ENCODE data around the gene MAN1A1. TPM values are rescaled to one million over a fixed set of nuclear protein-coding genes. Genes with fewer than 3 reads are reported as not detected.

MAN1A1 gene
- total and polyA plus RNA-seq, 2 of the 4 experiments (the other 2 are of a cell fraction), result 5.9 to 6.4 TPM

- Histone ChIP-seq H3K79me1 (ENCODE audit: low read depth in 1 of 2, low read length in 2 of 2) (no peaks in the 10 kb centered on the region), H3K9me3 (ENCODE audit: control insufficient read depth, insufficient read depth, low read length) (no peaks in the 10 kb centered on the region), H3K4me3 (ENCODE audit: insufficient read depth, low read depth, low read length) (no peak overlapping the region), H4K8ac (ENCODE audit: low read depth in 2 of 2, low read length in 2 of 2) (no peak overlapping the region), H2BK5ac (ENCODE audit: low read depth, low read length, poor library complexity, severe bottlenecking) (no peak overlapping the region), H2BK15ac (ENCODE audit: low read depth, low read length) (no peak overlapping the region), H3K14ac (replicated peaks; ENCODE audit: low read depth, low read length) (no peak overlapping the region), H3K4me1 (ENCODE audit: control insufficient read depth, insufficient read depth, low read length) (no peaks in the 10 kb centered on the region), H3K4me2 (ENCODE audit: low read depth, low read length) (no peak overlapping the region), H2BK120ac (ENCODE audit: low read depth, low read length) (no peak overlapping the region), H3K56ac (ENCODE audit: extremely low read depth, insufficient read depth, low read length) (no peak overlapping the region), H3K4ac (ENCODE audit: low read depth, low read length) (no peak overlapping the region), H3K23ac (ENCODE audit: low read depth, low read length) (no peak overlapping the region), H3K9me1 (ENCODE audit: insufficient read depth, low read length) (peaks cover 2% of the 10 kb centered on the region; the same call in 1 of the 2 replicates), H3K27me3 (ENCODE audit: control insufficient read depth, insufficient read depth, low read length) (no peaks in the 10 kb centered on the region), H3K18ac (ENCODE audit: low read depth, low read length) (no peak overlapping the region), H2AK5ac (ENCODE audit: low read depth, low read length) (no peak overlapping the region), H4K20me1 (ENCODE audit: insufficient read depth, low read length) (no peaks in the 10 kb centered on the region), H2AFZ (replicated peaks; ENCODE audit: low read length, poor library complexity) (no peak overlapping the region), H4K5ac (ENCODE audit: low read depth, low read length) (no peak overlapping the region), H2BK20ac (ENCODE audit: low read depth, low read length) (no peak overlapping the region), H3K27ac (ENCODE audit: insufficient read depth, low read length) (no peak overlapping the region), H3K9ac (ENCODE audit: low read depth, low read length) (no peak overlapping the region), H3K36me3 (ENCODE audit: control insufficient read depth, insufficient read depth, low read length) (no peaks in the 10 kb centered on the region), H4K91ac (ENCODE audit: insufficient read depth, low read depth, low read length) (no peak overlapping the region), H2AK9ac (replicated peaks; ENCODE audit: low read depth, low read length, poor library complexity) (no peak overlapping the region)
- DNase-seq (peak; percentile 41), ATAC-seq (ENCODE audit: low read depth) (no peak; the same call in 1 of the 2 replicates)
- no CpG with 5 or more reads among the region's 8 CpGs for WGBS, 2 experiments (ENCODE audit: extremely low coverage in 2 of 2, insufficient read length in 1 of 2)
- POLR2A ChIA-PET (ENCODE audit: unreplicated experiment), result no interaction called here
- CTCF ChIA-PET, result no interaction called here
- dilution Hi-C loops (cut with HindIII; ENCODE audit: low sequenced_read_pairs, unreplicated experiment) (no loop called here), intact Hi-C loops (cut with micrococcal nuclease) (no loop called here), in situ Hi-C loops (cut with MboI; ENCODE audit: low sequenced_read_pairs) (no loop called here)
- no peak for TF ChIP-seq FOS (IDR thresholded peaks at IDR 0.05; ENCODE audit: low read depth, low read length)
- no peak for TF ChIP-seq MAZ (IDR thresholded peaks at IDR 0.05; ENCODE audit: borderline replicate concordance, low read depth, low read length)
- no peak for TF ChIP-seq RFX5 (IDR thresholded peaks at IDR 0.05; ENCODE audit: low read depth, low read length)
- TF ChIP-seq RAD21 (IDR thresholded peaks at IDR 0.05; ENCODE audit: low read length), result no peak
- TF ChIP-seq USF2 (IDR thresholded peaks at IDR 0.05; ENCODE audit: low read depth, low read length), result no peak
- TF ChIP-seq ELK1 (IDR thresholded peaks at IDR 0.05; ENCODE audit: borderline replicate concordance, low read depth, low read length), result no peak
- TF ChIP-seq CEBPB (IDR thresholded peaks at IDR 0.05; ENCODE audit: low read depth, low read length), result no peak
- TF ChIP-seq NFE2L2 (IDR thresholded peaks at IDR 0.05; ENCODE audit: low read depth, low read length), result no peak
- TF ChIP-seq BHLHE40 (IDR thresholded peaks at IDR 0.05; ENCODE audit: low read depth, low read length), result no peak
- TF ChIP-seq MXI1 (IDR thresholded peaks at IDR 0.05; ENCODE audit: borderline replicate concordance, low read depth, low read length), result no peak
- no peak for TF ChIP-seq SMC3 (IDR thresholded peaks at IDR 0.05; ENCODE audit: low read depth, low read length)
- no peak for TF ChIP-seq CTCF (conservative IDR thresholded peaks at IDR 0.05; ENCODE audit: low read depth, low read length)
- TF ChIP-seq POLR2A (IDR thresholded peaks at IDR 0.05; ENCODE audit: low read depth, low read length), result no peak
- no peak for TF ChIP-seq RCOR1 (IDR thresholded peaks at IDR 0.05; ENCODE audit: insufficient replicate concordance, low read length)
- BruUV-seq (replicated peaks), result no TSS peak
These were observed 179.0 kb downstream of the MAN1A1 start for GRCh38 chr6:119170447-119171087.
